Measurements from ENCODE around the gene RGS6. TPM values are rescaled to one million over a fixed set of nuclear protein-coding genes. Genes with fewer than 3 reads are reported as not detected.
"Not testable (repeated sequence)": the region's sequence is repeated elsewhere in the genome, so short reads cannot be mapped to it uniquely, and the experiment has no call there.

The RGS6 gene
- total RNA-seq, 1 donor from 2014 or later: 5.1 TPM

GRCh38 chr14:72471346-72471745 is 539.1 kb downstream of the RGS6 start:
- Mint-ChIP-seq H3K27me3 (no peaks in the 10 kb centered on the region), H3K27ac (no peak overlapping the region), H3K4me3 (ENCODE audit: low read depth) (no peak overlapping the region), H3K4me1 (ENCODE audit: low read depth) (peaks cover 5% of the 10 kb centered on the region), H3K9me3 (ENCODE audit: low read depth) (peaks cover 4% of the 10 kb centered on the region), H3K36me3 (ENCODE audit: insufficient read depth) (no peaks in the 10 kb centered on the region)
- no peak for DNase-seq (ENCODE audit: low spot score, unreplicated experiment)
- TF ChIP-seq CTCF (IDR thresholded peaks at IDR 0.05; ENCODE audit: unreplicated experiment): no peak

- H3K27me3 Mint-ChIP-seq: no peaks in the 10 kb centered on the region
- no peak overlapping the region for H3K4me3 Mint-ChIP-seq (ENCODE audit: low read depth)
- DNase-seq (ENCODE audit: low spot score, unreplicated experiment): no peak
- TF ChIP-seq CTCF (IDR thresholded peaks at IDR 0.05; ENCODE audit: unreplicated experiment): peak; percentile 25
- no peaks in the 10 kb centered on the region for H3K9me3 Mint-ChIP-seq (ENCODE audit: low read depth)
- H3K27ac Mint-ChIP-seq: no peak overlapping the region
- H3K4me1 Mint-ChIP-seq (ENCODE audit: low read depth): peaks cover 5% of the 10 kb centered on the region
- no peaks in the 10 kb centered on the region for H3K36me3 Mint-ChIP-seq (ENCODE audit: insufficient read depth)
Measured at GRCh38 chr14:72472845-72473244, 540.6 kb downstream of the RGS6 start.

GRCh38 chr14:72476657-72477499 is 544.6 kb downstream of the RGS6 start:
- H3K27ac Mint-ChIP-seq: no peak overlapping the region
- no peak for TF ChIP-seq CTCF (IDR thresholded peaks at IDR 0.05; ENCODE audit: unreplicated experiment)
- H3K9me3 Mint-ChIP-seq (ENCODE audit: low read depth): no peaks in the 10 kb centered on the region
- H3K4me3 Mint-ChIP-seq (ENCODE audit: low read depth): no peak overlapping the region
- no peaks in the 10 kb centered on the region for H3K27me3 Mint-ChIP-seq
- H3K36me3 Mint-ChIP-seq (ENCODE audit: insufficient read depth): no peaks in the 10 kb centered on the region
- no peak for DNase-seq (ENCODE audit: low spot score, unreplicated experiment)
- H3K4me1 Mint-ChIP-seq (ENCODE audit: low read depth): peaks cover 5% of the 10 kb centered on the region

- not testable (repeated sequence) for H3K27me3 Mint-ChIP-seq; DNase-seq (ENCODE audit: low spot score, unreplicated experiment); H3K27ac Mint-ChIP-seq; H3K9me3 Mint-ChIP-seq (ENCODE audit: low read depth); H3K4me3 Mint-ChIP-seq (ENCODE audit: low read depth); H3K4me1 Mint-ChIP-seq (ENCODE audit: low read depth); H3K36me3 Mint-ChIP-seq (ENCODE audit: insufficient read depth)
Measured at GRCh38 chr14:72477578-72477977, 545.3 kb downstream of the RGS6 start.

GRCh38 chr14:72478471-72478893 is 546.3 kb downstream of the RGS6 start:
- Mint-ChIP-seq H3K36me3 (ENCODE audit: insufficient read depth) (no peaks in the 10 kb centered on the region), H3K27ac (no peak overlapping the region), H3K27me3 (no peaks in the 10 kb centered on the region), H3K4me3 (ENCODE audit: low read depth) (no peak overlapping the region), H3K4me1 (ENCODE audit: low read depth) (peaks cover 5% of the 10 kb centered on the region), H3K9me3 (ENCODE audit: low read depth) (peaks cover 5% of the 10 kb centered on the region)
- no peak for DNase-seq (ENCODE audit: low spot score, unreplicated experiment)
- no peak for TF ChIP-seq CTCF (IDR thresholded peaks at IDR 0.05; ENCODE audit: unreplicated experiment)

- no peak for TF ChIP-seq CTCF (IDR thresholded peaks at IDR 0.05; ENCODE audit: unreplicated experiment)
- Mint-ChIP-seq H3K4me3 (ENCODE audit: low read depth) (no peak overlapping the region), H3K9me3 (ENCODE audit: low read depth) (peaks cover 5% of the 10 kb centered on the region), H3K36me3 (ENCODE audit: insufficient read depth) (no peaks in the 10 kb centered on the region), H3K4me1 (ENCODE audit: low read depth) (peaks cover 2% of the 10 kb centered on the region), H3K27me3 (no peaks in the 10 kb centered on the region), H3K27ac (no peak overlapping the region)
- DNase-seq (ENCODE audit: low spot score, unreplicated experiment): no peak
Measured at GRCh38 chr14:72479461-72479931, 547.3 kb downstream of the RGS6 start.

All from progenitor cell of endocrine pancreas (in vitro differentiated cells).